ENCODE results near the gene HLA-E. TPM values are rescaled to one million over a fixed set of nuclear protein-coding genes. Genes with fewer than 3 reads are reported as not detected.
"Not testable (repeated sequence)": the region's sequence is repeated elsewhere in the genome, so short reads cannot be mapped to it uniquely, and the experiment has no call there.

The HLA-E gene
- total and polyA plus RNA-seq, 2 of the 13 experiments (the other 11 are each of a cell fraction or from before 2014, with no cell fraction given), result 45.2 to 90.4 TPM

DNA sequence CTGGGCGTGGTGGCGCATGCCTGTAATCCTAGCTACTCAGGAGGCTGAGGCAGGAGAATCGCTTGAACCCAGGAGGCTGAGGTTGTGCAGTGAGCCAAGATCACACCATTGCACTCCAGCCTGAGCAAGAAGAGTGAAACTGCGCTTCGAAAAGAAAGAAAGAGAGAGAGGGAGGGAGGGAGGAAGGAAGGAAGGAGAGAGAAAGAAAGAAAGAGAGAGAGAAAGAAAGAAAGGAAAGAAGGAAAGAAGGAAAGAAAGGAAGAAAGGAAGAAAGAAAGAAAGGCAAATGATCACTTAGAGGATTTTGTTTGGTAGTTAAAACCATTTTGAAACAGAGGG, 7.9 kb downstream of the HLA-E start:
- H3K79me2 ChIP-seq (ENCODE audit: insufficient read depth, low read length); H3K36me3 ChIP-seq (replicated peaks in 1 of 2; ENCODE audit: control insufficient read depth in 1 of 2, insufficient read depth in 2 of 2, low read length in 2 of 2); FAIRE-seq; H3K9me3 ChIP-seq (ENCODE audit: low read length); H3K27me3 ChIP-seq (ENCODE audit: control insufficient read depth in 1 of 2, insufficient read depth in 2 of 2, low read length in 2 of 2); H4K20me1 ChIP-seq (ENCODE audit: insufficient read depth, low read length); CTCF ChIA-PET (ENCODE audit: low intra/inter-chr PET ratio, low total read pairs); intact Hi-C loops (cut with micrococcal nuclease; ENCODE audit: unreplicated experiment); H3K9ac ChIP-seq (ENCODE audit: insufficient read depth, low read depth, low read length); in situ Hi-C loops (cut with HindIII; ENCODE audit: extremely low pct_ligation_motif_present, low pct_unique_long_range_greater_than_20kb); H3K4me2 ChIP-seq (ENCODE audit: low read depth, low read length); ATAC-seq; BruUV-seq (replicated peaks); H3K27ac ChIP-seq (ENCODE audit: extremely low read length, insufficient read depth, low read length); POLR2A ChIA-PET; H3K4me3 ChIP-seq (replicated peaks in 1 of 3; ENCODE audit: insufficient read depth in 1 of 3, low read depth in 2 of 3, low read length in 3 of 3); H2AFZ ChIP-seq (ENCODE audit: low read length); DNase-seq (ENCODE audit: low spot score): not testable (repeated sequence)
- peaks cover 13% of the 10 kb centered on the region for H3K4me1 ChIP-seq (ENCODE audit: insufficient read depth, low read length)
- WGBS (ENCODE audit: low lambda C conversion rate), result 72% methylated on average over 5 of the region's 5 CpGs

DNA sequence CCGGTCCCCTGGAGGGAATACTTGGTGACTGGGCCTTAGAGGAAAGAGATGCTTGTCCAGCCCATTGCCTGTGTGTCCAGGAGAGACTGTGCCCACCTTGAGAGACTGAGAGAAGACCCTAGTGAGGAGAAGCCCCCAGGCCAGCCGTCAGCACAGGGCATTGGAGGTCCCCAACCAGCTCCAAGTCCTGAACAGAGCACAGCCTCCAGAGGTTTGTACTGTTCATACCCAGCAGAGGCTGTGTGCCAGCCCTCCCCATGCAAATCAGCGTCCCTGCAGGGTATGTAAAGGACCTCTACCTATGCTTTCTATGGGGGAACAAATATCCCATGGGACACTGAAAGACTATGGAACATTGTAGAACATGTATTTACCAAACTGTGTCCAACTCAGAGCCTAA, 8.4 kb downstream of the HLA-E start:
- Histone ChIP-seq H3K27ac (ENCODE audit: extremely low read length, insufficient read depth, low read length) (no peak overlapping the region), H4K20me1 (ENCODE audit: insufficient read depth, low read length) (no peaks in the 10 kb centered on the region), H3K4me3 (replicated peaks in 1 of 3; ENCODE audit: insufficient read depth in 1 of 3, low read depth in 2 of 3, low read length in 3 of 3) (no peak overlapping the region), H3K9ac (ENCODE audit: insufficient read depth, low read depth, low read length) (no peak overlapping the region), H3K27me3 (ENCODE audit: control insufficient read depth in 1 of 2, insufficient read depth in 2 of 2, low read length in 2 of 2) (peaks cover 0 to 5% of the 10 kb centered on the region in 2 experiments; a peak in 1 of 5 replicates), H3K4me1 (ENCODE audit: insufficient read depth, low read length) (peaks cover 13% of the 10 kb centered on the region), H3K36me3 (replicated peaks in 1 of 2; ENCODE audit: control insufficient read depth in 1 of 2, insufficient read depth in 2 of 2, low read length in 2 of 2) (peaks cover 0 to under 1% of the 10 kb centered on the region in 2 experiments; a peak in 2 of 5 replicates), H3K79me2 (ENCODE audit: insufficient read depth, low read length) (no peaks in the 10 kb centered on the region), H2AFZ (ENCODE audit: low read length) (no peak overlapping the region), H3K9me3 (ENCODE audit: low read length) (no peaks in the 10 kb centered on the region), H3K4me2 (ENCODE audit: low read depth, low read length) (no peak overlapping the region)
- no peak for DNase-seq (ENCODE audit: low spot score)
- POLR2A ChIA-PET, result no interaction called here
- WGBS (ENCODE audit: low lambda C conversion rate), result 18% methylated on average over 3 of the region's 3 CpGs
- CTCF ChIA-PET (ENCODE audit: low intra/inter-chr PET ratio, low total read pairs), result no interaction called here
- ATAC-seq, result peak; percentile 61
- in situ Hi-C loops (cut with HindIII; ENCODE audit: extremely low pct_ligation_motif_present, low pct_unique_long_range_greater_than_20kb) (no loop called here), intact Hi-C loops (cut with micrococcal nuclease; ENCODE audit: unreplicated experiment) (no loop called here)
- FAIRE-seq, result no peak
- BruUV-seq (replicated peaks), result no TSS peak
- TF ChIP-seq PHF21A (CRISPR knock-in tag; IDR thresholded peaks at IDR 0.05), result no peak
- TF ChIP-seq PLSCR1 (CRISPR knock-in tag; IDR thresholded peaks at IDR 0.05; ENCODE audit: borderline replicate concordance), result no peak
- no peak for TF ChIP-seq RFXAP (CRISPR knock-in tag; IDR thresholded peaks at IDR 0.05; ENCODE audit: borderline replicate concordance)
- TF ChIP-seq ZFP1 (CRISPR knock-in tag; IDR thresholded peaks at IDR 0.05), result no peak
- TF ChIP-seq ZNF614 (CRISPR knock-in tag; IDR thresholded peaks at IDR 0.05; ENCODE audit: borderline replicate concordance), result no peak
- no peak for TF ChIP-seq NFAT5 (CRISPR knock-in tag; IDR thresholded peaks at IDR 0.05)
- TF ChIP-seq, protein P1, sequence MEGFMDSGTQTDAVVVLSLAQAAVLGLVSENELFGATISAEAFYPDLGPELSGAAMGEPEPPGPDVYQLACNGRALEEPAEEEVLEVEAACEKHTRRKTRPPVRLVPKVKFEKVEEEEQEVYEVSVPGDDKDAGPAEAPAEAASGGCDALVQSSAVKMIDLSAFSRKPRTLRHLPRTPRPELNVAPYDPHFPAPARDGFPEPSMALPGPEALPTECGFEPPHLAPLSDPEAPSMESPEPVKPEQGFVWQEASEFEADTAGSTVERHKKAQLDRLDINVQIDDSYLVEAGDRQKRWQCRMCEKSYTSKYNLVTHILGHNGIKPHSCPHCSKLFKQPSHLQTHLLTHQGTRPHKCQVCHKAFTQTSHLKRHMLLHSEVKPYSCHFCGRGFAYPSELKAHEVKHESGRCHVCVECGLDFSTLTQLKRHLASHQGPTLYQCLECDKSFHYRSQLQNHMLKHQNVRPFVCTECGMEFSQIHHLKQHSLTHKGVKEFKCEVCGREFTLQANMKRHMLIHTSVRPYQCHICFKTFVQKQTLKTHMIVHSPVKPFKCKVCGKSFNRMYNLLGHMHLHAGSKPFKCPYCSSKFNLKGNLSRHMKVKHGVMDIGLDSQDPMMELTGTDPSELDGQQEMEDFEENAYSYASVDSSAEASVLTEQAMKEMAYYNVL (CRISPR knock-in tag; IDR thresholded peaks at IDR 0.05; ENCODE audit: borderline replicate concordance), result no peak
- no peak for TF ChIP-seq NFKBIZ (CRISPR knock-in tag; IDR thresholded peaks at IDR 0.05)
- no peak for TF ChIP-seq ZSCAN30 (CRISPR knock-in tag; IDR thresholded peaks at IDR 0.05)
- TF ChIP-seq, protein P2, sequence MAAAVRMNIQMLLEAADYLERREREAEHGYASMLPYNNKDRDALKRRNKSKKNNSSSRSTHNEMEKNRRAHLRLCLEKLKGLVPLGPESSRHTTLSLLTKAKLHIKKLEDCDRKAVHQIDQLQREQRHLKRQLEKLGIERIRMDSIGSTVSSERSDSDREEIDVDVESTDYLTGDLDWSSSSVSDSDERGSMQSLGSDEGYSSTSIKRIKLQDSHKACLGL (CRISPR knock-in tag; IDR thresholded peaks at IDR 0.05), result no peak
- no peak for TF ChIP-seq TGIF2 (CRISPR knock-in tag; IDR thresholded peaks at IDR 0.05)
